HG03460 (cell line): ENCODE measurements around the gene G2E3.

ENCODE experiments used
- ATAC-seq: cut with Tn5 transposase; IDR thresholded peaks from one replicate; pipeline ENCODE4 v1.9.1; 2021; ENCODE audit not compliant: unreplicated experiment

G2E3 gene

DNA sequence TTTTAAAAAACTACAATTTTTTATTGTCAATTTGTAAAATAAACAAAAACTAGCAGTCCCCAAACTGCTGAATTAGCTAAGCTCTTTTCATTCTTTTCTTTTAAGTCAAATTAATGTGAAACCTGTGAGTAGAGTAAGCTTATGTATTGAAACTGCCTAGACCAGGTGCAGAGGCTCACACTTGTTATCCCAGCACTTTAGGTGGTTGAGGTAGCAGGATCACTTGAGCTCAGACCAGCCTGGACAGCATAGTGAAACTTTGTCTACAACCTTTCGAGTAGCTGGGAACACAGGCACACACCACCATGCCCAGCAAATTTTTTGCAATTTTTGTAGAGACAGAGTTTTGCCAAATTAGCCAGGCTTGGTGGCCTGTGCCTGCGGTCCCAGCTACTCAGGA, 89.5 kb downstream of the G2E3 start:
- ATAC-seq, result no peak

- no peak for ATAC-seq
Observed at GRCh38 chr14:30651937-30652336, 93.0 kb downstream of the G2E3 start.

- ATAC-seq, result no peak
Observed at GRCh38 chr14:30655124-30655523, 96.2 kb downstream of the G2E3 start.

DNA sequence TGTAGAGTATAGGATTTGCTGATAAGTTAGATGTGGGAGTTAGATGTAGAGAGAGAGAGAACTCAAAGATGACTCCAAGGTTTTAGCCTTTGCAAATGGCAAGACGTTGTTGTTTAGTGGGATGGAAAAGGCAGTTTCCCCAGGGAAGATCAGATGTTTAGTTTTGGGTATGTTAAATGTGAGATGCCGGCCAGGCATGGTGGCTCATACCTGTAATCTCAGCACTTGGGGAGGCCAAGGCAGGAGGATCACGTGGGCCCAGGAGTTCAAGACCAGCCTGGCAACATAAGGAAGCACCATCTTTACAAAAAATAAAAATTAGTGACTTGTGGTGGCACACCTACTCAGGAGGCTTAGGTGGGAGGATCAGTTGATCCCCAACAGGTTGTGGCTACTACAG, 96.7 kb downstream of the G2E3 start:
- no peak for ATAC-seq

GRCh38 chr14:30656190-30656632, 97.3 kb downstream of the G2E3 start:
- ATAC-seq, result no peak

DNA sequence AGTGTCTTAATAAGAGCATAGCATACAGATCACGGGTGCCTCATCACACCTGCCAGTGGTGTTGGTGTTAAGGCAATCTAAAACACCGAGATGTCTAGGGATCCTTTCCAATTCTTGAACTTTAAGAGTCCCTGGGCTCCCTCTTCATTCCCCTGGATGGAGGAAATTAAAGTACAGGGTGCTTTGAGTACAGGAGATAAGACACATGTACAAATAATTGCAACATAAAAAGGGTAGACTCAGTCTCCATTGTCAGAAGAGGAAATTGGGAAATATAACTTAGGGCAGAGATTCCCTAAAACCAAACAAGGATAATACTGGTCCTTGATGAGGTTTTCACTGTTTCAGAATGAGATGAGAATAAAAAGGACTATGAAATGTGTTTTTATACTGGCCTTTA, 98.1 kb downstream of the G2E3 start:
- ATAC-seq, result no peak

DNA sequence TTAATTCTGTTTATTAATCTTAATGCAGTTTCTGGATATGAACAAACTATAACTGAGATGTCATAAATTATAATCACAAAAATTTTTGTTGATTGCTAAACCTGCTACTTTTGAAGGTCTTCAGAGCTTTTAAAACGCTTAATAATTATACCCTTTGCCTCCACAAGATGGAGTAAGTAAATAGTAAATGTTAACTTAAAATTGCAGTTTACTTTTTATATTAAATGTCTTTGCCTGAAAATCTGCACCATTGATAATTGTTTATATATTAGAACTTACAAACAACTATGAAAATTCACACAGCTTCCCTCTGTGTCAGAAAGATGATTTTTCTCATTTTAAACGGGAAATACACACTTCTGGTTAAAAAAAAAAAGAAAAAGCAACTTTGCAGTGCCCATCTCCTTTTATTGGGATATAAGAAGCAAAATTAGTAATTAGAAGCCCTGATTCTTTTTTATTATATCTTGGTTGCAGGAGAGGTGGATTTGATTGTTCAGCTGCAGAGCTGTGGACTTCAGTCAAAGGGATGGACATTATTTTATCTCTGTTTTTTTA, 98.7 kb downstream of the G2E3 start:
- no peak for ATAC-seq

- ATAC-seq, result no peak
Observed at GRCh38 chr14:30658645-30659044, 99.7 kb downstream of the G2E3 start.

- ATAC-seq, result no peak
Observed at GRCh38 chr14:30669594-30669993, 110.6 kb downstream of the G2E3 start.
